GM21360 (cell line): ENCODE data around the gene LGI2.

Source experiments
- ATAC-seq: cut with Tn5 transposase; IDR thresholded peaks from one replicate; pipeline ENCODE4 v1.9.1; 2021; ENCODE audit warnings: mild to moderate bottlenecking, moderate library complexity; ENCODE audit not compliant: unreplicated experiment

The LGI2 gene

GRCh38 chr4:24999392-25000089 lies 31.2 kb downstream of the LGI2 start:
- no peak for ATAC-seq

GRCh38 chr4:24995346-24995919 lies 35.3 kb downstream of the LGI2 start:
- no peak for ATAC-seq

GRCh38 chr4:24993551-24994080 lies 37.1 kb downstream of the LGI2 start:
- no peak for ATAC-seq

- ATAC-seq, result no peak
These were observed 37.8 kb downstream of the LGI2 start for GRCh38 chr4:24992968-24993367.

GRCh38 chr4:24991015-24991414 lies 39.7 kb downstream of the LGI2 start:
- ATAC-seq, result no peak

- no peak for ATAC-seq
These were observed 41.4 kb downstream of the LGI2 start for GRCh38 chr4:24989327-24989726.

DNA sequence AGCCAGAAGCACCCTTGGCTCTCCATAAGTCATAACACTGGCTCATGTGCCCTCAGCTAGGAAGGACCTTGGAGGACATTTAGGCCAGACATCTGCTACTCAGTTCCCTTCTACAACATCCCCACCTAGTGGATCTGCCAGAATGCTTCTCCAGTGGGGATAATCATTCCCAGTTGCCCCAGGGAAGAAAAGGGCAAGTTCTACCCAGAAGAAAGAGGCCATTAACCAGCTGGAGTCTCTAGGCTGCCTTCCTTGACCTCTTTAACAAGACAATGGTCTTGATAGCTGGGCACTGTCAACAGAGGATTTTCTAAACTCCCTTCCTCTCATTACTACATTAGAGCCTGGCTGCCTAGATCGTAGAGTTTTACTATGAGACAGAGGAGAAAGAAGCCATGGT lies 42.0 kb downstream of the LGI2 start:
- ATAC-seq, result no peak

GRCh38 chr4:24984602-24985532 lies 45.9 kb downstream of the LGI2 start:
- no peak for ATAC-seq

- ATAC-seq, result no peak
These were observed 50.0 kb downstream of the LGI2 start for GRCh38 chr4:24980740-24981139.

DNA sequence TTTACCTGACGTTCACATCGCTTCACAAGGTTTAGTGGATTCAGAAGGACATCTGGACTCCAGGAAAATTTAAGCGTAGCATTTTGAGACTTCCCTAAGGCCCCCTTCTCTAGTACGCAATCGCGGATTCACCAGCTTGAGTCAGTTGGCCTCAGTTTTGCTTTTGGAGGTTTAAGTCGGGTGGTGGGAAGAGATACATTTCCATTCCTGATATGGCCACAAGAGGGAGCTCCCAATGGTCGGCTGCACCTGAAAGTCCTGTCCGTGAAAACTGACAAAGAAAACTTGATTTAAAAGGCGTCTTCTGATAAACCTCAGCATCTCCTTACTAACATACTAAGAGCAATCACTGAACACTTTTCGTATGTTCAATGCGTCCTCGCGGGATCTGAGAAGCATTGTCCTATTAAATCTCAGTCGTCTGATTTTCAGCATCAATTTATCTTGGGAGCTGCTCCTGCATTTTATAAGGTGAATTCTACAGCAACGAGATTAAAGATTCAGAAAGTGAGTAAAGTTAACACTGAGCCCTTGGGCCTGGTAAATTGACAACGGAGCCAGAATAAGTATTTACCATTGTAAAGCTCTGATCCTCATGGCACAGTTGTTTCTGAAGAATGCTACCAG lies 50.6 kb downstream of the LGI2 start:
- no peak for ATAC-seq

DNA sequence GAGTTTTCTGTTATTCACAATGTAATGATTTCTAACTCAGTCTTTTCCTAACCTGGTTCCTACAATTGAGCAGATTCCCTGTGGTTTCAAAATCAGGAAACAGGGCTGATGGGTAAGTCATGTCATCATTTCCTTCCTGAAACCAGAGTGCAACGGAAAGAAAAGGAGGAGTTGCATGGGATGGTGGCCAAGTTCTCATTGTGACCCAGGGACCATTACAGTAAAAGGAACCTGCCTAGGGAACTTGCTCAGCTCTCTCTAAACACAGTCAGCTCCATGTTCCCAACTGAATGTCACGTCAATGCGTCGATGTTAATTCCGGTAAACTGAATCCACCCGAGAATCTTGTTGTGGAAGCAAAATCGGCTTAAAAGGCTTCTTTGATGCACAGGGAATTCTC lies 51.2 kb downstream of the LGI2 start:
- ATAC-seq, result no peak

GRCh38 chr4:24978291-24979075 lies 52.3 kb downstream of the LGI2 start:
- ATAC-seq, result no peak

DNA sequence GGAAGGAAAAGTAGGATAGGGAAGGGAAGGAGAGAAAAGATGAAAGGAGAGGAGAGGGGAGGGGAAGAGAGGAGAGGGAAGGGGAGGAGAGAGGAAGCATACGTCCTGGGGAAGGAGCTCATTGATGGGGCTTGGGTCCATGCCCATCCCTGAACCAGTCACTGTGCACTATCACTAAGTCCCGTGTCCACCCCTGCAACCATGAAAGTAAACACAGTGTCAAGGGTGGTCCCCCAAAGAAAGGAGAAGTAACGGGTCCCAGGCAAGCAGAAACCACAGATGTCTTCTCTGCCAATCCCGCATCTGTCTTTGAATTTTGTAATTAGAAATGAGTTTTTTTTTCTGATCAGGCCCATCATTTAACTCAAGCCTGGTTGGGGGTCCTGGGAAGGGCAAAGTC lies 55.2 kb downstream of the LGI2 start:
- no peak for ATAC-seq

DNA sequence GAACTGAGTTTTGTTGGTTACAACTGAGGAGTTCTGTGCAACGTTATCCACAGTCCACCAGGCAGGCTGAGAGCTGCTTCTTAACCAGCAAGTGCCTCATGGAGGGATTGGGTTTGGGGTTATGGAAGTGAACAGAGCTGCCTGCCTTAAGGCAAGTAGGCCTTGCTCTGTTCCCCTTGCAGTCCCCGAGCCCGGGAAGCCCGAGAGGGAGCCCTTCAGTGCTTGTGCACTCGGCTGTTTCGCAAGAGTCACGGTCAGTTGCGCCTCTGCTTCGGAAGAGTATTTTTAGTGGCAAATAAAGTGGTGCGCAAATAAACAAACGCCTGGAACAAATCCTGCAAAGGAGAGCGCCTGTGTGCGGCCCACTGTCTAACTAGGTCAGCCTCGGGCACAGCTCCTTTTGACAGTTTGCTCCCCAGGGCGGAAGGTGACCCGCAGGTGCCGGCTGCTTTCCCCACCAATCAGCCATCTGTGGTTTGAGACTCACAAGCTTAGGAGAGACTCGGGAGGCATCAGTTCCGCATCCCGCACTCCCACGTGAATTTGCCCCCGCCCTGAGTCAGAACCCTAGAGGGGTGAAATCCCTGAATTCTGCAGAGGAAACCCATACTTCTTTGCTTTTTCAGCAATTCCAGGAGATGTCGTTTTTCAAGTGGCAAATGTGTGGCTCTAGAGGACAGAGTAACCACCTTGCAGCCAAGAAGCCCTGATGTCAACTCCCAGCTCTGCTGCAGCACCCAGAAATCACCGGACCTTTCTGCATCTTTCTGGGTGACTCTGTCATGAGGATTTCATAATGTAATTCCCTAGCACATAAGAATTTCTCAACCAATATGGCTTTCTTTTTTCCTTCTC lies 56.8 kb downstream of the LGI2 start:
- no peak for ATAC-seq

GRCh38 chr4:24973404-24973746 lies 57.4 kb downstream of the LGI2 start:
- ATAC-seq, result no peak

- ATAC-seq, result no peak
These were observed 59.6 kb downstream of the LGI2 start for GRCh38 chr4:24971192-24971591.

DNA sequence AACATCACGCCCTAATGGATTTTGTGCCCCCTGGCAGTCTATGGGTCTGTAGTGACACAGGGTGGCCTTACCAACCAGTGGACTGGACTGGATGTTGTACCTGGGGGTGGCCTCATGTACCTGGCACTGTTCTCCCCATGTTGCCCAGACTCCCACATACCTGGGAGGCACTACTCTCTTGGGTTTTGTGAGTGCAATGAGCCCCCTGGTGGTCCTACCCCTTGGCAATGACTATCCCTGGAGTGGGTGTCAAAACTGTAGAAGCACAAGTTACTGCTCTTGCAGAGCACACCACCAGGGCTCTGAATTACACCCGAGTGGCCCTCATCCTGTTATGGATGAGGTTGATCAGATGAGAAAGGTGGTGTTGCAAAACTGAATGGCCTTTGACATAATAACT lies 60.1 kb downstream of the LGI2 start:
- ATAC-seq, result no peak

GRCh38 chr4:24970191-24970590 lies 60.6 kb downstream of the LGI2 start:
- no peak for ATAC-seq

- no peak for ATAC-seq
These were observed 61.3 kb downstream of the LGI2 start for GRCh38 chr4:24969486-24969885.

- no peak for ATAC-seq
These were observed 61.8 kb downstream of the LGI2 start for GRCh38 chr4:24968992-24969391.
